T-helper 2 cell (primary cell): ENCODE results near the gene TM6SF1.
"Not testable (repeated sequence)": the region's sequence is repeated elsewhere in the genome, so short reads cannot be mapped to it uniquely, and the experiment has no call there.

Experiments
- DNase-seq, 5 experiments: peaks; one replicate each; pipeline versions ENCODE4 v3.0.0 to v3.0.0-alpha.2; 2012 to 2022

TM6SF1 gene

DNA sequence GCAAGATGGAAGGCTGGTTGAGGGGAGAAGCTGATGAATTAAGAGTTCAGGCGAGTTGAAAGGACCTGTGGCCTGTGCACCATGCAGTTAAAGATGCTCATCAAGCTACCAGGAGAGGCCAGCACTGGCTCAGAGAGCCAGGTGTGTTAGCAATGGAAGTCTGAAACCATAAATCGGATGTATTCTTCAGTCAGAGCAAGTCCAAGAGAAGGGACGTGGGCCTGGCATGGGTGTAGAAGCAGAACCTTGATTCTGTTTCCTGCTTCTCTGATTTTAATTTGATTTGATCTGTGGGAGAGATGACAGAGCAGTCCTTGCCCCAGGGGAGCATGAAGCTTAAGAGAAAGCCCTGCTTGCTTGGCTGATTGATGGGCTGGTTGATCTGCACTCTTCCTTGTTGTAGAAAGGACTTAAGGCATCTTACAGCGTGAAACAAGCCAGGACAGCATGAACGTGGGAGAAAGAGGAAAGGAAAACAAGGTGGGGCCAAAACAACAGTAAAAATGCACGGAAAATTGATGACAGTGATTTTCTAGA is 10.9 kb downstream of the TM6SF1 start:
- DNase-seq, result no peak

DNA sequence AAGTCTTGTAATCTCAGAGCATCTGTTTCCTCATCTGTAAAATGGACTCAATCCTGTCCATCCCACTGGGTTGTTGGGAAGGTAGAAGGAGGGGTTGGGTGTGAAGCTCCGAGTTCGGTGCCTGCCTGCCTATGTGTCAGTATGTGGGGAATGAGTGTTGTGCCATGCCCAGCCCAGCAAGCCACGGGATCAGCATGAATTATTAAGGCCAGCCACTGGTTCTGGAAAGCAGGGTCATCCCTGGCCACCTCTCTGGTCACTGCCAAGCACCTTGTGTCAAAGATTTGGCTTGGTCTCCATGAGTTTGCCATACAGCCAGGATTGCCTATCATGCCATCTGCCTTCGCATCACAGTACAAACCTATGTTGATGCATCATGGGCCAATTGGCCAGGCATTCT is 11.5 kb downstream of the TM6SF1 start:
- DNase-seq, result no peak

DNA sequence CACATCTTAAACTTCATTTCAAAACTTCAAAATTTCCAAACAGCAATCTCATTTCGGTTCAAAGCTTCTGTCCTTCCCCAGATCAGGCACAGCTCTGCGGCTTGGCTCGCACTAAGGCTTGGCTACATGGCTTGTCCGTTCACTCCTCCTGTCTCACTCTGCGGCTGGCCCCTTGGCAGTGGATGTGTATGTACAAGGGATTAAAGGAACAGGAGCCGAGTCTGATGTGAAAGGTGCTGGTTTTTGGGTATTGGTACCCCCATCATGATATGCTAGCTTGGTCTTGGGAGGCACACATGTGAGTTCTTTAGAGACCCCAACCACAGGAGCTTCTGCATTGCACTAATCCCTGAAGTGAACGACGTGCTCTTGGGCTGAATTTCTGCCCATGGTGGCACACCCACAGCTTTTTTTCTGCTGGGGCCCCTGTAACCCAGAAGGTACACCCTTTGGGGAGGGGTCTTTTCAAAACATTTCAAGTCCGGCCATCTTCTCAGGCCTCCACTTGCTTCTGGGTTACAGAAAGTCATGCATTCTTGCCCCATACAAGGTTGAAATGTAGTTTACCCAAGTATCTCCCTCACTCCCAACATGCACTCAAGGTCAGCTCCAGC is 12.6 kb downstream of the TM6SF1 start:
- DNase-seq, result no peak

DNA sequence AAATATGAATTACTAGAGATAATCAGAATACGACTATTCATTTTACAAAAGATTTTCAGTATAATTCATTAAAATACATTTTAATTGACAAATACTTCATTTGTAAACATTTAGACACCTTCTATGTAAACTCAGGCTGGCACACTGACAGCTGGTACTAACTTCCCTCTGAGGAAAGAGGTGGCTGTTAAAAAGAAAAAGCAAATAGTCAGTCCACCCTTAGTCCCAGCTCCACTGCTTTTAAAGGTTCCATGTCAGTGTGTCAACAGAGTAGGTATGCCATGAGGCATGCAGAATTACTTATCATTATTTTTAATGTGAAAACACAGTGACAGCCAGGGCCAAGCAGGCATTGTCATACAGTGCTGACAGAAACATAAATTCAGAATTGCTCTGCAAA is 16.1 kb downstream of the TM6SF1 start:
- no peak for DNase-seq

DNA sequence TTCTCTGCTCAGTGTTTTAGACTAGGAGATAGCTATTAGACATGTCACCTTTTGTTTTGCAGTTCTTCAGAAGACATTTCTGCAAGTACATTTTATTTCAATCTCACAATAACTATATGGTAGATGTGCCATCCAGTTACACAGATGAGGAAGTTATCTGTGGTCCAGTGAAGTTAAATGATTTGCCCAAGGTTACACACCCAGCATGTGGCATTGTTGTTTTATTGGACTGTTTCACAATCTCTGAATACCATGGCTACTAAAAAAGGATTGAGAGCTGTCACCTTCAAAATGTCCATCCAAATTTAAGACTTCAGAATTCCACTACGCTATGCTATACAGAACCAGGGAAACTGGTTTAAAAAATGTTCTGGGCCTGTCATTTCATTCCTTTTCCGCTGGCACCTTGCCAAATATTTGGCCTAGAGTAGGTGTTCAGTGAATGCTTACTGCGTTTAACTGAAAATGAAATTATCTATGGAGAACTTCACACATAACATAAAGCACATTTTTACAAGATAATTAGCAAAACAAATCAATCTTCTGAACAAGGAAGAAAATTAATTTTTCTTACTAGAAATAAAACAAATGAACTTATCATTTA is 20.2 kb downstream of the TM6SF1 start:
- DNase-seq, result no peak

DNA sequence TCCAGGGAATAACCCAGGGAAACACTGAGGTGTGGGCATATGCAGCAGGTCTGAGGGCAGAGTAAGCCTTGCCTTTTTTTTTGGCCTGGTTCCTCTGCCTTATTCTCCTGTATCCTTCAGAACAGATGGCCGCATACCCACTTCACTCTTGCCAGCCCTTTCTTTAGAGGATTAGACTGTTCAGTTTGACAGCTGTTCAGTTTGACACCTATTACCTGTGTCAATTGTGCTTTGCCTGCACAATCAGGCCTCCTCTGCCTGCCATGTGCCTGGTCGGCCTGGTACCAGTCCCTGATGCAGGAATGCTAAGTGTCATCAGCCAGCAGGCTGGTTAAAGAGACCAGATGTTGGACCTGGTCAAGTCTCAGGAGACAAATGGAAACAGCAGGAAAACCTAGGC is 22.3 kb downstream of the TM6SF1 start:
- no peak for DNase-seq

DNA sequence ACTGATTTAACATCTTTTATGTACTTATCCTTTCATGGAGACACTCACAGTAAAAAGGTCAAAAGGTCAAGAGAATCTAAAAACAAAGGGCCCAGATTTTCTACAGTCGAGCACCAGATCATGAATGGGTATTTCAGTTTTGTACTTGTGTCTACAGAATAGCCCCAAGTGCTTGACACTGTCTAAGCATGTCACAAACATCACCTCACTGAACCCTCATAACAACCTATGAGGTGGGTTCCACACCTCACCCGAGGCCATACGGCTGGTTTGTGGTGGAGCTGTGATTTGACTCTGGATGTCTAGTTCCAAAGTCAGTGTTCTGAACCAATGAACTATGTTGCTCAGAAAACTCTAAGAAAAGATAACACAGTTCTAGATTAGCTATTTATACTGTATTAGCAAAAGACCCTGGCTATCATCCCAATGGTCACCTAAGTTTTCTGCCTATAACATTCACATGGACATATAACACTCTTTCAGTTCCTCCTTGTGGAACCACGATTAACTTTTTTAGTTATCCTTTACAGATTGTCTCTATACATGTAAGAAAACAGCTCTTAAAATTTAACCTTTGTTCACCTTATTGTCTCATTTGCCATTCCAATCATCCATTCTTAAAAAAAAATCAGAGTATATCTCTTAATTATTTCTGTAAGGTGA is 25.5 kb downstream of the TM6SF1 start:
- no peak for DNase-seq

DNA sequence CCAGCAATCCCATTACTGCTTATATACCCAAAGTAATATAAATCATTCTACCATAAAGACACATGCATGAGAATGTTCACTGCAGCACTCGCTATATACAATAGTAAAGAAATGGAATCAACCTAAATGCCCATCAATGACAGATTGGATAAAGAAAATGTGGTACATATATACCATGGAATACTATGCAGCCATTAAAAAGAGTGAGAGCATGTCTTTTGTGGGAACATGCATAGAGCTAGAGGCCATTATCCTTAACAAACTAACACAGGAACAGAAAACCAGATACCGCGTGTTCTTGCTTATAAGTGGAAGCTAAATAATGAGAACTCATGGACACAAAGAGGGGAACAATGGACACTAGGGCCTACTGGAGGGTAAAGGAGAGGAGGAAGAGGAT is 34.7 kb downstream of the TM6SF1 start:
- DNase-seq, result not testable (repeated sequence)

DNA sequence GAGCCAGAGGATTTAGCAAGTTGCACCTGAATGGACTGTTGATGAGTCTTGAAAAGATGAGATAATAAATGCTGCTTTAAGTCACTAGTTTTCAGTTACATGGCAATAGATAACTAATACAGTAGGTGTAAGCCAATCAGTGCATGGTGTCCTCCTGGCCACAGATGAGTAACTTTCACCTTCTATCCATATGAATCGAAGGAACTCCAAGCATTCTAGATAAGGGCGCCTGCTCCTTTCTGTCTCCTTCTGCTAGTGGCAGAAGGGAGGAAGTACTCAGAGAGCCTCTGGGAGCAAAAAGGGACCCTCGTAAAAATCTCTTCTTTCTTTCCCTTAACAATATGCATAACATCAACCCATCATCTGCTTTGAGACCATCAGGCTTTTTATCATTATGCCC is 37.3 kb downstream of the TM6SF1 start:
- no peak for DNase-seq

DNA sequence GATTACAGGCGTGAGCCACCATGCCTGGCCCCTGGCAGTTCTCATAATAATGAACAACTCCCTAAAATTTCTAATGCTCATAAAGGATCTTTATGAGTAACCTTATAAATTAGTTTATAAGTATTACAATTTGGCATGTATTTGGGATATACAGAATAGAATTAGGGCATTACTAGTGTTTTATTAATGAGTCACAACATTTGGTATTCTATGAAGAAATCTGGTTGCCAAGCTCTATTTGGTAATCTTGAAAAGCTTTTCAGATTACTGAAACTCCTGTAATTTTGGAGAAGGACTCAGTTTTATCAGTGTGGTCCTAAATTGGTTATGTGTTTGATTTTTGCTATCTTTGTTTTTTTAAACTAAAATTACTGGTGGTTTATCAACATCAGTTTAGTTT is 45.8 kb downstream of the TM6SF1 start:
- no peak for DNase-seq

DNA sequence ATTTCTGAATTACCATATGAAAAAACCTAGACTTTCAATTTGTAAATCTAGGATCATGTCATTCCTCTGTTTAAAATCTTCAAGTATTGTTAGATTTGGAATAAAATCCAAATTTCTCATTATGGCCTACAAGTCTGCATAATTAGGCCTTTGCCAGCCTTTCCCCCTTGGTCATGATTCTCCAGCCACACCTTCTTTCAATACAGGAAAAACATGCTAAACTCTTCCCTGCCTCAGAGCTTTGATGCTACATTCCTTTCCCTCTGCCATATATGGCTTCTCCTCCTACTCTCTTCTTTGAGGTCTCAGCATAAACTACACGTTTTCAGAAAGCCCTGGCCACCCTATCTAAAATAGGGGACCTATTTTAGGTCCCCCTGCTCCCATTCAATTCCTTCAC is 48.5 kb downstream of the TM6SF1 start:
- DNase-seq, result no peak

DNA sequence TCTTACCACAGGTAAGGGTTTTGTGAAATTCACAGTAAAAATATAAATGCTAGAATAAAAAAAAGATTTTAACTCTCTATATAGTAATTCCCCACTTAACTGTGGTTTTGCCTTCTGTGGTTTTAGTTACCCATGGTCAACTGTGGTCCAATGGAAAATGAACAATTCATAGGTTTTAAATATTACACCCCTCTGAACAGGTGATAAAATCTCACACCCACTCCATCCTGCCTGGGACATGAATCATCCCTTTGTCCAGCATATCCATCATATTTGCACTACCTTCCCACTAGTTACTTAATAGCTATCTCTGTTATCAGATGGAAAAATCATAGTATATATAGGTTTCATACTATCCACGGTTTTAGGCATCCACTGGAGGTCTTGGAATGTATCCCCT is 50.9 kb downstream of the TM6SF1 start:
- DNase-seq, result no peak

DNA sequence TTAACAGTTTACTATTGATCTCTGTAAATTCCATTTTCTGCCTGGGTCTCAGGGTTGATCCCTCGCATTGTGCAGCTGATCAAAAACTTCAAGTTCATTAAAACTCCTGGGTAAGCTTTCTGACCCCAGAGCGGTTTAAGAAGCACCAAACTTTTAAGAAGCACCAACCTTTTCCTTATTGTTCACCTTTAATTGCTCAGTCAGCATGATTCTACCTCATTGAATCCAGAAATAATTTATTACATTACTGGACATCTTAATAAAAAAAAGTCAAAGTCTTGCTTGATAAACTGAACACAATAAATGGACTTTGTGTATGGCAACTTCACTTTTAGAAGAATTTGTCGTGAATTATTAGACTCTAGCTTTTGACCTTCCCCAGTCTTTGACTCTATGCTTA is 53.3 kb downstream of the TM6SF1 start:
- no peak for DNase-seq

DNA sequence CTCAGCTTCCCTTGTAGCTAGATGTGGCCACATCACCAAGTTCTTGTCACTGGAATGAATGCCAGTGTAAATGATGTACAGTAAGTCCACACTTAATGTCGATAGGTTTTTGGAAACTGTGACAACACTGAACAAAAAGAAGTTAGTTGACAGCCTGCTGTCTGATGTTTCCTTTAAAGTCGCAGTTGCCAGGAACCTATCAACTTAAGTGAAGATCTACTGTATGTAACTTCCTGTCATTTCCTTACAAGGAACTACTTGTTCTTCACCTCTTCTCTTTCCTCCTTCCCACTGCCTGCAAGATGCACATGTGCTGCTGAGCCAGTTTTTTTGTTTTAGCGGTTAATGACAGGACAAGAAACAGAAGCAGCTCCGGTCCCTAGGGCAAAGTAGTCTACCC is 55.6 kb downstream of the TM6SF1 start:
- DNase-seq, result peak in 1 of 5 experiments; percentile 50

DNA sequence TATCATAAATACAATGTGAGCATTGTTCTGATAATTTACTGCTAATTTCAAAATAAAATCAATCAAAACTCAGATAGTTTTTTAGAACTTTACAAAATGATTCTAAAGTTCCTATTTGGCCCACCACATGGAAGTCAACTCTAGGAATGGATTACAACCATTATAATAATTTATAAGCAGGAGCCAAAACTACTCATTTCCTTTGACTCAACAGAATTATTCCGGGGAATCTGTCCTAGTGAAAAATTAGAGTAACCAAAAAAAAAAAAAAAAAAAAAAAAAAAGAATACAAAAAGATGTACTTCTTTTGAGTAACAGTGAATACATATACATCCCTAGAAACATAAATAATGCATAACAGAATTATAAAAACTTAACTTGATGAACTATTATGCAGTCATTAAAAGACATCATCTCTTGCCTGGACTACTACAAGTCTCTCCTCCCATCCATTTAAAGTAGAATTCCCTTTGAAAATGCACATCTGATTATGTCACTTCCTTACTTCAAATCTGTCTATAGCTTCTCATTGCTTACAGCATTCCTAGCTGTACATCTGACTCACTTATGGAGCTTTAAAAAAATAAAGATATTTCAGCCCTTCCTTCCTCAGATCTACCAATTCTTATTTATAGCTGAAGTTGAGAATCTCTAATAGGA is 56.8 kb downstream of the TM6SF1 start:
- DNase-seq, result no peak

DNA sequence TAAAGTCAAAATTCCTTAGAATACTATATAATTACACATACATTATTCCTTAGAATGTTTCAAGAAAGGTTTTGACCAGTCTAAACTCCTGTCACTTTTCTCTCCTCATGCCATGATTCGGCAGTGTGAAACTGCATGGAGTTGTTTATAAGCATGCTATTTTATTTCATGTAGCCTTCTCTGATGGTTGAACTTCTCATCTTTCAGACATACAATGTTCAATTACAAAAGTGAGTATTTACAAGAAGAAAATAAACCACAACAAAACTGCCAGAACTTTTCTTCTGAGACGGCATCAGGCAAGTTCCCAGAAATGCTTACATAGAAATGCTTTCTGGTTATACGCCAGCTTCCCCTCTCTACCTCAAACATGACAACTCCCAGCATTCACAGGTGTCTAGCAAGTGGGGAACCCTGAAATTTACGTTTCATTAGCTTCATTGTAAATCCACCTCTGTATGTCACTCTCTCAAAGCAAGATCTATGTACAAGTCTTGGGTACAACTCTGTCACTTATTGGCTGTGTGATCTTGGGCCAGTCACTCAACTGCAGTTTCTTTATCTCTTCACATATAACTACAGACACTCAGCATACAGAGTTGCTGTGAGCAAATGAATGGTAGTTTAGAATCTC is 57.4 kb downstream of the TM6SF1 start:
- peak in 1 of 5 experiments; percentile 83 for DNase-seq

DNA sequence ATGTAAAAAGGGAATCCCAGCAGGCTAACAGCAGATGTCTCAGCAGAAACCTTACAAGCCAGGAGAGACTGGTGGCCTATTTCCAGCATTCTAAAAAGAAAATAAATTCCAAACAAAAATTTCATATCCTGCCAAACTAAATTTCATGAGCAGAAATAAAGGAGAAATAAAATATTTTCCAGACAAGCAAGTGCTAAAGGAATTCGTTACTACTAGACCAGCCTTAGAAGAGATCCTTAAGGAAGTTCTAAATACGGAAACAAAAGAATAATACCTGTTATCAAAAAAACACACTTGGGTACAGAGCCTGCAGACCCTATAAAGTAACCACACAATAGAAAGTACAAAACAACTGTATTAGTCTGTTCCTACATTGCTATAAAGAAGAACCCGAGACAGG is 58.8 kb downstream of the TM6SF1 start:
- no peak for DNase-seq

DNA sequence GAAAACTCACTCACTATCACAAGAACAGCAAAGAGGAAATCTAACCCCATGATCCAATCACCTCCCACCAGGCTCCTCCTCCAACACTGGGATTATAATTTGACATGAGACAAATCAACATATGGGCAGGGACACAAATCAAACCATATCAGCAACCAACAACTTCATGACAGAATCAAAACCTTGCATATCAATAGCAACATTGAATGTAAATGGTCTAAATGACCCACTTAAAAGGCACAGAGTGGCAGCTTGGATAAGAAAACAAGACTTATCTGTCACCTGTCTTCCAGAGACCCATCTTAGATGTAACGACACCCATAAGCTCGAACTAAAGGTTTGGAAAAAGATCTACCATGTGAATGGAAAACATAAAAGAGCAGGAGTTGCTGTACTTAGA is 59.4 kb downstream of the TM6SF1 start:
- no peak for DNase-seq

DNA sequence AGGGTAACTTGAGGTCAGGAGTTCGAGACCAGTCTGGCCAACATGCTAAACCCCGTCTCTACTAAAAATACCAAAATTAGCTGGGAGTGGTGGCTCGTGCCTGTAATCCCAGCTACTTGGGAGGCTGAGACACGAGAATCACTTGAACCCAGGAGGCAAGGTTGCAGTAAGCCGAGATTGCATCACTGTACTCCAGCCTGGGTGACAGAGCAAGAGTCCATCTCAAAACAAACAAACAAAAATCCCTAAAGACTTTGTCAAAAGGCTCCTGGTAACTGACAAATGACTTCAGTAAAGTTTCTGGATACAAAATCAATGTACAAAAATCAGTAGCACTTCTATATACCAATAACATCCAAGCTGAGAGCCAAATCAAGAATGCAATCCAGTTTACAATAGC is 62.1 kb downstream of the TM6SF1 start:
- not testable (repeated sequence) for DNase-seq

DNA sequence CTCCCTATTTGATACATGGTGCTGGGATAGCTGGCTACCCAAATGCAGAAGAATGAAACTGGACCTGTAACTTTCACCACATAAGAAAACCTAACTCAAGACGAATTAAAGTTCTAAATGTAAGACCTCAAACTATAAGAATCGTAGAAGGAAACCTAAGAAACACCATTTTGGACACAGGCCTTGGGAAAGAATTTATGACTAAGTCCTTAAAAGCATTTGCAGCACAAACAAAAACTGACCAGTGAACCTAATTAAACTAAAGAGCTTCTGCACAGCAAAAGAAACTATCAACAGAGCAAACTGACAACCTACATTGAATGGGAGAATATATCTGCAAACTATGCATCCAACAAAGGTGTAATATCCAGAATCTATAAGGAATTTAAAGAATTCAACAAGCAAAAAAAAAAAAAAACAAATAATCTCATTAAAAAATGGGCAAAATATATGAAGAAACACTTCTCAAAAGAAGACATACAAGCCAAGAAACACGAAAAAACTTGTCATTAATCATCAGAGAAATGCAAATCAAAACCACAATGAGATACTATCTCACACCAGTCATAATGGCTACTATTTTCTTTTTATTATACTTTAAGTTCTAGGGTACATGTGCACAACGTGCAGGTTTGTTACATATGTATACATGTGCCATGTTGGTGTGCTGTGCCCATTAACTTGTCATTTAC is 63.2 kb downstream of the TM6SF1 start:
- no peak for DNase-seq

DNA sequence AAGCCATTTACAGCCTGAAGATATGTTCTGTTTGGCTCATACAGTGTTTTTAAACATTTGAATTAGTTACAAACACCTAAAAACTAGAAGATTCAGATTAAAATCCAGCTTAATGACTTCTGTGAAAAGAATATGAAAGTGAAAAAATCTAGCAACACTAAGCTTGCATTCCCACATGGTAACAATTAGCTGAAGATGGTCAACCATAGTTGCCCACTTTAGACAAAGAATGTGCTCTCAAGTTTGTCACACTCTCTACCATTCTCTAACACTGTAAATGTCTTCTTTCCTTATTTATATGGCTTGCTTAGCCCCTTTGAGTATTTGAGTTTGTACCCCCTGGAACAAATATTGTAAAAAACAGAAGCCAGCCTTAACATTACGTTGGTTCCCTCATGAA is 67.4 kb downstream of the TM6SF1 start:
- no peak for DNase-seq

DNA sequence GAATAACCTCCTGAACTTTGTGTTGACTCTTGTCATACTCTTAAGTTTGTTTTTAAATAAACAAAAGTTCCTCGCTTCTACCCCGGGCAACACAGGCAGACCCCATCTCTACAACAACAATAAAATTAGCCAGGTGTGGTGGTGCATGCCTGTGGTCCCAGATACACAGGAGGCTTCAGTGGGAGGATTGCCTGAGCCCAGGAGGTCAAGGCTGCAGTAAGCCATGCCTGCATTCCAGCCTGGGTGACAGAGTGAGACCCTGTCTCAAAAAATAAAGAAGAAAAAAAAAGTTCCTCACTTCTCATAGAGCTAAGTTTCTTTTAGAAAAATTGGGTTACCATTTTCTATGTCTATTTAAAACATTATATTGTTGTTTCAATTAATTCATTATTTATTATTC is 70.9 kb downstream of the TM6SF1 start:
- DNase-seq, result no peak

DNA sequence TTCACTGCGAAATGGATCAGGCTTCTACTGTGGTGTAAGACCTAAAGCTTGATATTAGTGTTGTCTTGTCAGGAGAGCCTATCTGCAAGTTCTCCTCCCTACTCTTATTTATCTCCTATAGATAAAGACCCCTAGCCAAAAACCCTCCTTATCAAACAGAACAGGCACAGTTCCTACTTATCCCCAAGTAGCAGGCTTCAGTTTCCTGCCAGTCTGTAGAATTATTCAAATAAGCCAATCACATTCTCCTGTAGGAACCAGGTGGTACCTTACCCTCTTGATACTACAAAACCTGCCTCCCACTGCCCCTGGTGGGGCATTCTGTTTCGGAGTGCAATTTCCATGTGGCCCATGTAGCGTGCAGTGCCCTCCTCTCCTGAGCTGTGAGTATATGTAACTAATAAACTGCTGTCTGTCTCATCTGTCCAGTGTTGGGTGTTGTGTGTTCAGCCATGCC is 71.5 kb downstream of the TM6SF1 start:
- no peak for DNase-seq
